ENCODE results near the gene PDZD7.

- TF ChIP-seq TAF1 (IDR thresholded peaks at IDR 0.05; ENCODE audit: low read depth): no peak
- no peak for TF ChIP-seq CTCF (IDR thresholded peaks at IDR 0.05; ENCODE audit: poor library complexity, severe bottlenecking)
- no peak for TF ChIP-seq EP300 (conservative IDR thresholded peaks at IDR 0.05; ENCODE audit: poor library complexity, severe bottlenecking)
- no peak for TF ChIP-seq POLR2AphosphoS5 (IDR thresholded peaks at IDR 0.05)
- TF ChIP-seq MXI1 (conservative IDR thresholded peaks at IDR 0.05; ENCODE audit: poor library complexity, severe bottlenecking): no peak
These were observed 35.7 kb downstream of the PDZD7 start for GRCh38 chr10:100995181-100995580.

Measured in neural cell (in vitro differentiated cells).